ENCODE measurements around the gene ZFP92.

Gene ZFP92

DNA sequence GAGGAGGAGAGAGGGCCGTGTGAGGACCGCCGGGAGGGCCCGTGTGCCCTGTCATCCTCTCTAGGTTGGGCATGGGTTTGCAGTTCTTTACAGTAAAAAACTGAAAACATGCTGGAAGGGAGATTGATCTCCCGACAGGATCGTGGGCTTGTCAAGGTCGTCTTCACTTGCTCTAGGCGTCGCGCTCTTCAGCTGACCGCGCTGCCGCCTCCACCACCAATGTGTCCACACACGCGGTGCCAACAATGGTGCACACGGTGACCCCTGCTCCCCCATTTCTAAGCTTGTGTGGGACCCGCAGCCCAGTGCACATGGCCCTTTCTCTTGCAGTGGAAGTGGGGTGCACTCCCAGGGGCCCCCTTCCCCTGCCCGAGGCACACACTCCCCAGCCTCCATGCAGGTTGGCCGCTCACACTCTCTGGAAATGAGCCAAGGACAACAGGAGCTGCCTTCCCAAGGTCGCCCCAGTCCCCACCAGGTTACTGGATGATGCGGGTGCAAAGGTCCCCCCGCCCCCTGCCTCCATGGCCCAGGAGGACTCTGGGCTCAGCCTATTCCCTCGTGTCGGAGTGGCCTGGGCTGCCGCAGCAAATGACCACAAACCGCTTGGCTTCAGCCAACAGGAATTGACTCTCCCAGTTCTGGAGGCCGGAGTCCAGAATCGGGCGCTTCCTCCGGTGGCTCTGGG lies 1.7 kb upstream of the ZFP92 start:
- no peak for DNase-seq

- DNase-seq, result no peak
Measured at GRCh38 chrX:153410373-153410772, 899 bp upstream of the ZFP92 start.

- DNase-seq, result no peak
Measured at GRCh38 chrX:153410888-153411254, 401 bp upstream of the ZFP92 start.

GRCh38 chrX:153411988-153412574 lies 809 bp downstream of the ZFP92 start:
- DNase-seq, result no peak

- no peak for DNase-seq
Measured at GRCh38 chrX:153412746-153413720, 1.8 kb downstream of the ZFP92 start.

- no peak for DNase-seq
Measured at GRCh38 chrX:153413731-153414130, 2.5 kb downstream of the ZFP92 start.

DNA sequence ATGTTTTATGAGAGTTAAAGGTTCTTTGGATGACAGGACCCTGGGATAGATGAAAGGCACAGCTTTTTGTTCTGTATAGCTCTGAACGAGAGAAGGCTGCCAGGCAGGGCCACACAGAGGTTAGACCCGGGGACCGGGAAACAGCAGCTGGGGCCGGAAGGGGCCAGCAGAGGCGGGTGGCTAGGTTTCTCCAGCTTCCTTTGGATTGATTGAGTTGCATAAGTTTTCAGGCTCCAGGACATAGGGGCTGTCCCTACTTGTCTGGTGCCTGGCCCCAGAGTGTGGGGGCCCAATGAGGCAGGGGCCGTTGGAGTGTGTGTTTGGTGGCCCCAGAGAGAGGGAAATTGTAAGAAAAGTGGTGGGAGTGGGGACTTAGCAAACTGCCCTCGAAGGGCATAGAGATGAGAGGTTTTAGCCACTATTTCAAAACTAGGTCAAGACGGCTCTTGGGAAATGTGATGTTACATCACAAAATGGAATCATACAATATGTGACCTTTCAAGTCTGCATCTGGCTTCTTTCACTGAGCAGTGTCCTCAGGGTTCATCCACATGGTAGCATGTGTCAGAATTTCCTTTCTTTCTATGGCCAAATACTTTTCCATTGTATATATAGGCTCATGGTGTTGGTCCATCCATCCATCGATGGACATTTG lies 3.7 kb downstream of the ZFP92 start:
- no peak for DNase-seq

DNA sequence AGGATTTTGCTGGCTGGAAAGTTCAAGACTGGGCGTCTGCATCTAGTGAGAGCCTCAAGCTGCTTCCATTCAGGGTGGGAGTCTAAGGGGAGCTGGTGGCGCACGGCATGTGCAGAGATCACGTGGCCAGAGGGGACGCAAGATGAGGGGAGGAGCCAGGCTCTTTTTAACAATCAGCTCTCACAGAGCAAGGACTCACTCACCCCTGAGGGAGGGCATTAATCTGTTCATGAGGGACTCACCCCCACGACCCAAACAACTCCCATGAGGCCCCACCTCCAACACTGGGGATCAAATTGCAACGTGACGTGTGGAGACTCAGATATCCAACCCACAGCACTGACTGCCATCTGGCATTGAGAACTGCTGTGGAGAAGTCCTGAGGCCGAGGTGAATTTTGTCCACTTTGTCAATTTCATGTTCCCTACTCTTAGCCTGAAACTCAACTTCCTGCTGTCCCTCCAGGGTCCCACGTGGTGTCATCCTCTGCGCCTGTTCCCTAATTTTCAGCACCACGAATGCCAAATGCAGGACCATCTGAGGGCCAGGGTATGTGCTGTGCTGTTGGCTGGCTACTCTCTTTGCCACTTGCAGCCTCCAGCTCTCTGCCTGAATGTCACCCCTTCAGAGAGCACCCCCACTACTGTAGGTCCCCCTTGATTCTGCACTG lies 5.6 kb downstream of the ZFP92 start:
- no peak for DNase-seq

DNA sequence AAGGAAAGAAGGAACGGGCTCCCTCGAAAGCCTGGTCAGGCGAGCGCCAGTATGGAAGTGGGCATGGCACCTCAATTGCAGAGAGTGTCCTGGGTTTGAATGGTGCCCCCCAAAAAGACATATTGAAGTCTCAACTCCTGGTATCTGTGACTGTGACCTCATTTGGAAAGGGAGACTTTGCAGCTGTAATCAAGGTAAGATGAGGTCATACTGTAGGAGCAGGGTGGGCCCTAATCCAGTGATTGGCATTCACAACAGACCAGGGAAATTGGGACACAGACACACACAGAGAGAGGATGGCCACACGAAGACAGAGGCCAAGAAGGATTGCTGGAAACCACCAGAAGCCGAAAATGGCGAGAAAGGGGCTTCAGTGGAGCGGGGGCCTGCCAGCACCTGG lies 6.4 kb downstream of the ZFP92 start:
- DNase-seq, result no peak

DNA sequence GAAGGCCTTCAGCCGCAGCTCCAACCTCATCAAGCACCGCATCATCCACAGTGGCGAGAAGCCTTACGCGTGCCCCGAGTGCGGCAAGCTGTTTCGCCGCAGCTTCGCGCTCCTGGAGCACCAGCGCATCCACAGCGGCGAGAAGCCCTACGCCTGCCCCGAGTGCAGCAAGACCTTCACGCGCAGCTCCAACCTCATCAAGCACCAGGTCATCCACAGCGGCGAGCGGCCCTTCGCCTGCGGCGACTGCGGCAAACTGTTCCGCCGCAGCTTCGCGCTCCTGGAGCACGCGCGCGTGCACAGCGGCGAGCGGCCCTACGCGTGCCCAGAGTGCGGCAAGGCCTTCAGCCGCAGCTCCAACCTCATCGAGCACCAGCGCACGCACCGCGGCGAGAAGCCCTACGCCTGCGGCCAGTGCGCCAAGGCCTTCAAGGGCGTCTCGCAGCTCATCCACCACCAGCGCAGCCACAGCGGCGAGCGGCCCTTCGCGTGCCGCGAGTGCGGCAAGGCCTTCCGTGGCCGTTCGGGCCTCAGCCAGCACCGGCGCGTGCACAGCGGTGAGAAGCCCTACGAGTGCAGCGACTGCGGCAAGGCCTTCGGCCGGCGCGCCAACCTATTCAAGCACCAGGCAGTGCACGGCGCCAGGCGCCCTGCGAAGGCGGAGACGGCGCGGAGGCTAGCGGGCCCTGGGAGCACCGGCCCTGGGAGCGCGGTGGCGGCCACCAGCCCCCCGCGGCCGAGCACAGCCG lies 9.8 kb downstream of the ZFP92 start:
- no peak for DNase-seq

DNA sequence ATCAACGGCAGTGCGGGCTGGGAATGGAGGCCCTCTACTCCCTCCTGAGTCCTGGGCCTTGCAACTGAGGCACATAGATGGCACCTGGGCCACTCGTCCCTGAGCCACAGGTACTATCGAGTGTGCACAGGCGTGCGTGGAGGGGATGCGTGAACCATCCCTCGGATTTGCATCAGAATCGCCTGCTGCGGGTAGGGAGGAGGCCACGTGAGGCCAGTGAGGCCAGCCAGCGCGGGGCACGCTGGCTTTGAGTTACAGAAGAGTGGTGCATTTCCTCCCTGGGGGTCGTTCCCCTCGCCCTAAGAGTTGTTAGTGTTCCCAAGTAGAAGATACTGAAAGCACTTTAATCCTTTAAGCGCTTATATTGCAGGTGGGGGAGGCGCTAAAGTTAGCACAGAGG lies 10.6 kb downstream of the ZFP92 start:
- no peak for DNase-seq

DNA sequence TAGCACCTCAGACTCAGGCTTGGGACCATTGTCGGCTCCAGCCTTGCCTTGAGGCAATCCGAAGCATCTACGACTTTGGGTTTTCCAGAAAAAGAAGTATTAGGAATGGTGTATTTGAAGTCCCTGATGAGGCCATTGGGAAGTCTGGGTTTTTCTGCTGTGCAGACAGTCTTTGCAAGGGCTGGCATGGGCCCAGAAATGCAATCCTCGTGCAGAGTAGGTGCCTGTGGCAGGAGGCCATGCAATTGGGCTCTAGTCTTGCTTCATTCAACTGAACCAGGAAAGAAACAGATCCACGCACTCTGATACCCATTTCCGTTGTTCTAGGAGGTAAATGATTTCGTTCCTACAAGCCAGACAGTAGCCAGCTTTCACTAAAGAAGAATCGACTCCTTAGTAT lies 12.4 kb downstream of the ZFP92 start:
- no peak for DNase-seq

GRCh38 chrX:153426204-153426603 lies 14.9 kb downstream of the ZFP92 start:
- DNase-seq, result no peak

DNA sequence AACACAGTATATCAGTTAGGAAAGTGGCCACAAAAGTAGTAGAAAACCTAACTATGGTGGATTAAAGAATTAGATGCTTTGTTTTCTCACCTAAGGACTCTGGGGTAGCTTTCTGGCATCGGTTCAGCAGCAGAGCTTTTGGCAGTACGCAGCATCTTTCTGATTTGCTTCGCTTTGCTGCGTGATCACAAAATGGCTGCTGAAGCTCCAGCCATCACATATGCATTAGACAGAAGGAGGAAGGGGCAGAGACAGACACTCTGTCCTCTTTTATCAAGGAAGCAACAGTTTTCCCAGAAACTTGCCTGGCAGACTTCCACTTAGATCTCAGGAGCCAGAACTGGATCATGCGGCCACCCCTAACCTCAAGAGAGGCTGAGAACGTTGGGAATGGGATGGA lies 19.5 kb downstream of the ZFP92 start:
- DNase-seq, result no peak

DNA sequence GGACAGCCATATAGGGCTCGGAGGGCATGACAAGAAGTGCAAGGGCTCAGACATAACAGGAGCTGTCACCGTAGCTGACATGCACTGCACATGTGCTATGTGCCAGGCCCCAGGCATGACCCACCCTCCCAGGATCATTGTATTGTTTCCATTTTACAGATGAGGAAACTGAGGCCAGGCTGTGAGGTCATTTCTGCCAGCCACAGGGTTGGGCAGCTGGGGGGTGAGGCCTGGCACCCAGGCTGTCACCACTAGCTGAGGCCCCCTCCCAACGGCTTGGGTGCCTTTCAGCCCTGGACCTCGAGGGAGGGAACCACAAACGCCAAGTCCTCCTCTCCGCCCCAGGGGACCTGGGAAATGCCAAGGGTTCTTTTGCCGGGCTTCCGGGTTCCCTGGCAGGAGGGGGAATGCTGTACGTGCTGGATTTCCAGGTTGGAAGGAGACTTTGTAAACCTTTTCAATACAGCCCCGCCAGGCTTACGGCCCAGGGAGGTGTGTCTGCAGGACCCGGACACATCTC lies 21.9 kb downstream of the ZFP92 start:
- no peak for DNase-seq

DNA sequence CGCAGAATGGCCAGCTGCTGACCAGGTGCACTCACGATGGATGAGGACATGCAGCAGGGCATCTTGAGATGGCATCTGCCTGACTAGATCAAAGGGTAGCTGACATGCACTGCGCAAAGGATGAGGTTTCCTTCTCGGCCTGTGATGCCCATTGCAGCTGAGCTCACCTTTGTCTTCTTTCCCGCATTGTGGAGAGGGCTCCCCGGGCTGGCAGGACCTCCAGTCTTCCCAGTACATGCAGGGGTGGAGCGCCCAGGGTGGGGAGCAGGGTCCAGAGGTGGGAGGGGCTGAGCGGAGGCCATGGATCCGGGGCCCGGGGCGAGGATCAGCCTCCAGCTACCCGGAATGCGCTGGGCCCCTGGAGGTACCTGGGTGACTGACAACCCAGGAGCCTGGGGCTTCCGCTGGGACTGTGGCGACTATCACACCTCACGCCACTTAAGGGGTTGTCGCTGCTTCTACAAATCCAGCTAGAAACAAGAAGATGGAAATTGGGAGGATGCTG lies 22.6 kb downstream of the ZFP92 start:
- no peak for DNase-seq

DNA sequence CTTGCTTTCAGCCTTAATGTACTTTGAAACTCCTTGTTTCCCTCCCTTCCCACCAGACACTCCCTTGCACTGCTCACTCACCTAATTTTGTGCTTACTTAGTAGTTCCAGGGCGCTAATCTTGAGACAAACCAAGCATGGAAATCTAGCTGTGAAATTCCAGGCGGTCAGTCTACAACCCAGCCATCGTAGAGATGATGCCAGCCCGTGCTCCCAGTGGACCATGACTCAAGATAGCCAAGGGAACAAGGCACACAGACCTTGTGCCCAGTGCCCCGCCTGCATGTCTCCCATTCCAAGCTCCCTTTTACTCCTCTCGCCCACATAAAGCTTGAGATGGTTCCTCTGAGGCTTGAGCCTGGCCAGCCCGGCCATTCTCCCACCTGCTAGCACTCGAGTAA lies 23.5 kb downstream of the ZFP92 start:
- DNase-seq, result no peak

- DNase-seq, result no peak
Measured at GRCh38 chrX:153435845-153436244, 24.6 kb downstream of the ZFP92 start.

DNA sequence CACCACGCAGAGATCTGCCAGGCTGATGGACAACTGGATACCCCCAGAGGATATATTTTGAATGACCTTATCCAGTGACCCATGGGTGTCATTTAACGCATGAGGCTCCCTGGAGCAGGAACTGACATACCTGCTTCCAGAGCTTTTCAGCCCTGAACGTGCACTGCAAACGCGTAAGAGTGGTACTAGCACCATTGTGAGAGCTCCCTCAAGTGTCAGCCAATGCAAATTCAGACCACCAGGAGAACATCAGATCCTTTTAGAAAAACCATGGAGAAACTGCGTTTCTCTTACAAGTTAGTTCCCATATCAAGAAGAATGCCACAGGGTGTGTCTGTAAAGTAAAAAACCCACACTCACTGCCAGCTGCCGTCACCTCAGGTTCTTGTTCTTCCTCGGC lies 27.3 kb downstream of the ZFP92 start:
- DNase-seq, result no peak

- no peak for DNase-seq
Measured at GRCh38 chrX:153439977-153440376, 28.7 kb downstream of the ZFP92 start.

DNA sequence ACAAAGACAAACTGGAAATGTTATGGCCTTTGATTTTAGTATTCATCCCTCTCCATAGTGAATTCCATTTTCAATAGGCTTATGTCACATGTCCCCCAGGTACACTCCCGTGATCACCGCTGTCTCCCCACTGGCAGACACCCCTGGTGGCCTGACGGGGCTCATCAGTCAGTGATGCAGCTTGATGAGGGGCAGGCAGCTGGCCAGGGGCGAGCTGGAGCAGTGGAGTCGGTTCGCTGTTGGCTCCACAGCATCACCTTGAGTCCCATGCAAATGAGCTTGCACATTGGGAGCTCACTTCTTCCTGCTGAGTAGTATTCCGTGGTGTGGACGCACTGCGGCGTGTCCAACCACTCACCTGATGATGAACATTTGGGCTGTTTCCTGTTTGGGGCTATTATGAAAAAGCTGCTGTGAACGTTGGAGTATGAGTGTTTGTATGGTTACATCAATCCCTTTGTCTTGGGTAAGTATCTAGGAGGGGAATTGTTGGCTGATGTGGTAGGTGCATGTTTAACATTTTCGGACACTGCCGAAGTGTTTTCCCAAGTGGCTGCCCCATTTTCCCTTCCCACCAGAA lies 29.4 kb downstream of the ZFP92 start:
- no peak for DNase-seq

Measured in stimulated activated CD4-positive, alpha-beta T cell treated with anti-CD3 and anti-CD28 coated beads, Interleukin-12 subunit alpha, Interleukin-12 subunit beta, amount 100 ng/mL, for 4 hours (primary cell).